Heart left ventricle (tissue), 16 donors: ENCODE results near the gene ATL2. TPM values are rescaled to one million over a fixed set of nuclear protein-coding genes. Genes with fewer than 3 reads are reported as not detected.
"Not testable (repeated sequence)": the region's sequence is repeated elsewhere in the genome, so short reads cannot be mapped to it uniquely, and the experiment has no call there.

Experiments used
- ATAC-seq, 4 donors: fragments of 200-7000 bp; cut with Tn5 transposase; one replicate each; pipeline ENCODE4 v1.9.1; 2020 to 2022; ENCODE audit warnings: moderate library complexity in 4 of 4, mild to moderate bottlenecking in 3 of 4, moderate number of reproducible peaks in 1 of 4
- DNase-seq, 5 donors: peaks; one replicate each; pipeline ENCODE4 v3.0.0-alpha.2; 2020
- H3K27ac ChIP-seq, 12 donors: fragments of 200-600 bp; sonication (generic) in 4 of 12; one replicate each; pipeline versions ENCODE4 v1.5.0 to v1.8.0; 2016 to 2022; ENCODE audit warnings: mild to moderate bottlenecking in 2 of 12
- H3K27me3 ChIP-seq, 9 donors: fragments of 200-600 bp; sonication (generic) in 2 of 9; one replicate each; pipeline versions ENCODE4 v1.5.1 to v1.8.0; 2016 to 2022; ENCODE audit warnings: mild to moderate bottlenecking in 3 of 9
- H3K36me3 ChIP-seq, 9 donors: fragments of 200-600 bp; sonication (generic) in 2 of 9; one replicate each; pipeline versions ENCODE4 v1.5.0 to v1.8.0; 2018 to 2022; ENCODE audit warnings: mild to moderate bottlenecking in 2 of 9
- H3K4me1 ChIP-seq, 12 donors: fragments of 200-600 bp; sonication (generic) in 4 of 12; one replicate each; pipeline versions ENCODE4 v1.5.0 to v1.8.0; 2016 to 2022; ENCODE audit warnings: mild to moderate bottlenecking in 3 of 12
- H3K4me3 ChIP-seq, 12 donors: fragments of 200-600 bp; sonication (generic) in 4 of 12; one replicate each; pipeline versions ENCODE4 v1.5.0 to v1.8.0; 2017 to 2022; ENCODE audit warnings: mild to moderate bottlenecking in 9 of 12, moderate library complexity in 4 of 12
- H3K9me3 ChIP-seq, 12 donors: fragments of 200-600 bp; sonication (generic) in 4 of 12; one replicate each; pipeline versions ENCODE4 v1.5.0 to v1.8.0; 2016 to 2022; ENCODE audit warnings: mild to moderate bottlenecking in 1 of 12
- CTCF ChIP-seq, 12 donors: fragments of 200-600 bp; sonication (generic) in 4 of 12; IDR thresholded peaks; one replicate each; pipeline versions ENCODE4 v1.5.0 to v1.8.0; 2018 to 2022; ENCODE audit warnings: antibody characterized with exemption in 12 of 12, mild to moderate bottlenecking in 5 of 12
- POLR2A ChIP-seq, 2 donors: fragments of 450-650 bp; IDR thresholded peaks; one replicate each; pipeline ENCODE4 v1.6.1; 2017; ENCODE audit warnings: antibody characterized with exemption in 2 of 2, mild to moderate bottlenecking in 2 of 2, moderate library complexity in 2 of 2
- WGBS, 4 donors: extraction: QIAGEN DNeasy Blood & Tissue Kit in 2 of 4; methylation state at CpG; one replicate each; pipeline versions ENCODE4 v1.1.5 to v1.1.7; 2013 to 2018; 5-methylcytosine and 5-hydroxymethylcytosine counted together
- intact Hi-C, 10 donors: fragments of 100-400 bp; cut with DNase I; formaldehyde crosslinking; loops; one replicate each; pipeline versions ENCODE4 v1.11.1 to v1.14.2; 2022
- polyA plus RNA-seq, 2 donors: library from polyadenylated mRNA; stranded (reverse); fragments of 200-250 nt; gene quantifications; one replicate each; pipeline ENCODE4 v1.2.3, GENCODE V29; 2013
- total RNA-seq, 9 donors: library from RNA; depleted of rRNA in 2 of 9; stranded (reverse); fragments of >200 nt in 2 of 9; fragmentation: NEBNext Ultra II Directional in 3 of 9; extraction: Animal tissue kit (Norgen Biotek cat#: 25700) in 3 of 9; gene quantifications; one replicate each; pipeline versions ENCODE4 v1.1.0 to v1.2.4, GENCODE V29; 2016 to 2023
- donor health status: ischemic (EF 13 %, LVEDD 7.1; RV severe dilation, severe dysfunction).
- donor health status: healthy with polysubstance abuse.
- donor health status: DM: no; HTN: yes; CAD: no.
- donor health status: DM: no; HTN: no; CAD: no.
- donor health status: ischemic (EF 25% LVEDD 6.9; RV normal size, moderate dysfunction).
- donor health status: ischemic (EF 25% LVEDD 5.7; RV mildly dilated, moderate dysfunction).
- donor health status: healthy.
- donor health status: DM: yes; HTN: yes; CAD: no.
- donor health status: ischemic (EF 35%, LVEDD 5.7; RV mildly dilated, moderate dysfunction).
- donor health status: nonischemic (EF 11% LVEDD 7.7; RV severe dilation, severe dysfunction).
- donor health status: DM: yes; HTN: yes; CAD: no.
- donor health status: PGD.
- donor health status: ischemic (EF 29% LVEDD 5.4; RV normal size, mild dysfunction).
- donor health status: nonischemic (EF 23%, LVEDD 6.1; RV moderate dilation, normal function).

The ATL2 gene
- total and polyA plus RNA-seq, 11 donors: 8.7 to 41.9 (median 30.4) TPM

GRCh38 chr2:38415728-38416291 lies 38.7 kb upstream of the ATL2 start:
- Histone ChIP-seq H3K36me3 (no peaks in the 10 kb centered on the region), H3K4me1 (peaks cover 0 to 4% (median 0%) of the 10 kb centered on the region in 12 donors), H3K27ac (no peak overlapping the region), H3K27me3 (no peaks in the 10 kb centered on the region), H3K4me3 (no peak overlapping the region), H3K9me3 (peaks cover 0 to 19% (median 11%) of the 10 kb centered on the region in 12 donors)
- TF ChIP-seq POLR2A (IDR thresholded peaks at IDR 0.05) (no peak), CTCF (IDR thresholded peaks at IDR 0.05) (no peak)
- intact Hi-C loops: no loop called here
- 92 to 95% (median 94%) methylated on average over 4 of the region's 4 CpGs for WGBS, 4 donors
- no peak for DNase-seq
- no peak for ATAC-seq

- ATAC-seq: no peak
- H3K4me1 ChIP-seq: peaks cover 0 to 10% (median 0%) of the 10 kb centered on the region in 12 donors
- no peak for DNase-seq
- TF ChIP-seq POLR2A (IDR thresholded peaks at IDR 0.05) (no peak), CTCF (IDR thresholded peaks at IDR 0.05) (no peak)
- H3K9me3 ChIP-seq: peaks cover 0 to 19% (median 11%) of the 10 kb centered on the region in 12 donors
- 52 to 88% (median 75%) methylated on average over 3 of the region's 3 CpGs for WGBS, 4 donors
- no peak overlapping the region for H3K4me3 ChIP-seq
- no peak overlapping the region for H3K27ac ChIP-seq
- H3K27me3 ChIP-seq: no peaks in the 10 kb centered on the region
- intact Hi-C loops: no loop called here
- no peaks in the 10 kb centered on the region for H3K36me3 ChIP-seq
These were observed 38.0 kb upstream of the ATL2 start for GRCh38 chr2:38415023-38415422.

GRCh38 chr2:38412235-38412871 lies 35.3 kb upstream of the ATL2 start:
- ATAC-seq, H3K27me3 ChIP-seq, DNase-seq, H3K36me3 ChIP-seq, H3K4me3 ChIP-seq, H3K27ac ChIP-seq, intact Hi-C loops: not testable (repeated sequence)
- WGBS, 4 donors: 95 to 99% (median 96%) methylated on average over 4 of the region's 4 CpGs
- Histone ChIP-seq H3K9me3 (peaks cover 0 to 19% (median 11%) of the 10 kb centered on the region in 12 donors), H3K4me1 (peaks cover 0 to 24% (median 5%) of the 10 kb centered on the region in 12 donors)

GRCh38 chr2:38409156-38410102 lies 32.4 kb upstream of the ATL2 start:
- no peaks in the 10 kb centered on the region for H3K36me3 ChIP-seq
- peak overlapping the region in 2 of 12 donors; percentile 42 to 79 for H3K27ac ChIP-seq
- no peaks in the 10 kb centered on the region for H3K27me3 ChIP-seq
- ATAC-seq (peak in 2 of 4 donors; percentile 71 to 72), DNase-seq (peak in 2 of 5 donors; percentile 33 to 43)
- WGBS, 4 donors: 43 to 65% (median 52%) methylated on average over 2 of the region's 2 CpGs
- TF ChIP-seq CTCF (IDR thresholded peaks at IDR 0.05): no peak
- no peak for TF ChIP-seq POLR2A (IDR thresholded peaks at IDR 0.05)
- H3K9me3 ChIP-seq: peaks cover 0 to 19% (median 11%) of the 10 kb centered on the region in 12 donors
- peaks cover 0 to 42% (median 18%) of the 10 kb centered on the region in 12 donors for H3K4me1 ChIP-seq
- no peak overlapping the region for H3K4me3 ChIP-seq
- intact Hi-C loops: no loop called here
